IPS-20b (cell line): ENCODE data around the gene GPR162.

Experiments used
- H3K27ac ChIP-seq: one replicate; pipeline ENCODE4 v1.5.1; 2013; ENCODE audit warnings: low read length
- H3K27me3 ChIP-seq: 2 replicates; pipeline ENCODE4 v1.6.1; 2013; ENCODE audit warnings: mild to moderate bottlenecking, low read length, inconsistent platforms; ENCODE audit not compliant: insufficient read depth
- H3K36me3 ChIP-seq: 2 replicates; pipeline ENCODE4 v1.6.1; 2013; ENCODE audit warnings: low read depth, mild to moderate bottlenecking, inconsistent platforms, low read length, moderate library complexity; ENCODE audit not compliant: insufficient read depth
- H3K4me1 ChIP-seq: 2 replicates; pipeline ENCODE4 v1.6.1; 2013; ENCODE audit warnings: mild to moderate bottlenecking, control low read depth, inconsistent platforms, low read length, moderate library complexity; ENCODE audit not compliant: insufficient read depth
- H3K4me3 ChIP-seq: 2 replicates; pipeline ENCODE4 v1.5.1; 2013; ENCODE audit warnings: mild to moderate bottlenecking, low read length, inconsistent platforms
- H3K9ac ChIP-seq: 2 replicates; pipeline ENCODE4 v1.6.1; 2013; ENCODE audit warnings: low read depth, mild to moderate bottlenecking, inconsistent platforms, low read length, moderate library complexity
- H3K9me3 ChIP-seq: 2 replicates; pipeline ENCODE4 v1.6.1; 2013; ENCODE audit warnings: mild to moderate bottlenecking, low read depth, low read length, inconsistent platforms; ENCODE audit not compliant: insufficient read depth

The GPR162 gene

DNA sequence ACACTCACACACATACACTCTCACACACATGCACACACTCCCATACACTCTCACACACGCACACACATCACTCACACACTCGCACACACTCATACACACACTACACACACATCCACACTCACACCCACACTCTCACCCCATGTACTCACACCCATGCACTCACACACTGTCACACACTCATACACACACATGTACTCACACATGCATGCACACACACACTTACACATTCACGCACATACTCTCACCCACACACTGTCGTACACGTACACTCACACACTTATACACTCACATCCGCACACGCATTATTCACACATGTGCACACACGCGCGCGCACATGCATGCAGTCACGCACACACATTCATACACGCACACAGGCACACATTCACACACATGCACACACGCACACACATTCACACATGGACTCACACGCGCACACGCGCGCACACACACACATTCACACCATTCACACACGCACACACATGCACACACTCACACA, 3.9 kb upstream of the GPR162 start:
- Histone ChIP-seq H3K27ac (no peak overlapping the region), H3K9ac (no peak overlapping the region), H3K36me3 (no peaks in the 10 kb centered on the region), H3K4me1 (peaks cover 22% of the 10 kb centered on the region), H3K27me3 (peaks cover 23% of the 10 kb centered on the region), H3K4me3 (no peak overlapping the region; the same call in 1 of the 2 replicates), H3K9me3 (no peaks in the 10 kb centered on the region)

DNA sequence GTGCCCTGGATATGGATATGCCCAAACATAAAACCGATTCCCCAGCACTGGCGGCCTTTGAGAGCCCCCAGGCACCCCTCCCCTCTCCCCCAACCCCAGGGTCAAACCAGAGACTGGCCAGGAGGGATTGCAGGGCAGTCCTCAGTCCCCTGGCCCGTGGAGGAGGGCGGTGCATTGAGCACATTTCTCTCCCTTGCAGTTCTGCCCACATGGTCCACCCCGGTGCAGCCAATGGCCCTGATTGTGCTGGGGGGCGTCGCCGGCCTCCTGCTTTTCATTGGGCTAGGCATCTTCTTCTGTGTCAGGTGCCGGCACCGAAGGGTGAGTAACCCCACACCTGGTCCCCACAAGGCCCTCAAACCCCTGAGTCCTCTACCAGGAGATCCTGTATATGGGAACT, 3.4 kb upstream of the GPR162 start:
- H3K27me3 ChIP-seq: peaks cover 29% of the 10 kb centered on the region
- H3K27ac ChIP-seq: no peak overlapping the region
- no peaks in the 10 kb centered on the region for H3K36me3 ChIP-seq
- peak overlapping the region; percentile 53; the same call in 1 of the 2 replicates for H3K4me3 ChIP-seq
- peaks cover 27% of the 10 kb centered on the region for H3K4me1 ChIP-seq
- H3K9ac ChIP-seq: peak overlapping the region; percentile 63; the same call in 1 of the 2 replicates
- H3K9me3 ChIP-seq: no peaks in the 10 kb centered on the region

DNA sequence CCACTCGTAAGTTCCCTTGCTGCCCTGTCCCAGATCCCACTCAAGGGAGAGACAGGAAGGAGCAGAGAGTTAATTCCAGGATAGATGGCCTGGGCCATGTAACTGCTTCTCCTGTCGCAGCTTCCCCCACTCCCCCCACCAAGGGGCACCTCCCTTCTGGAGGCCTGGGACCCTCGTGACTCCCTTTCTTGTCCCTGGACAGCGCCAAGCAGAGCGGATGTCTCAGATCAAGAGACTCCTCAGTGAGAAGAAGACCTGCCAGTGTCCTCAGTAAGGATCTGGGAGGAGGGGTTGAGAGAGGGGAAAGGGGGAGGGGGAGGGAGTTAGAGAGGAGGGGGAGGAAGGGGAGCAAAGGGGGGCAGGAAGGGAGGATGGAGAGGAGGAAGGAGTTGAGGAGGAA, 3.0 kb upstream of the GPR162 start:
- Histone ChIP-seq H3K27me3 (peaks cover 33% of the 10 kb centered on the region), H3K4me3 (peak overlapping the region; percentile 53; the same call in 1 of the 2 replicates), H3K36me3 (no peaks in the 10 kb centered on the region), H3K9ac (peak overlapping the region; percentile 63; the same call in 1 of the 2 replicates), H3K4me1 (peaks cover 27% of the 10 kb centered on the region), H3K9me3 (no peaks in the 10 kb centered on the region), H3K27ac (no peak overlapping the region)

DNA sequence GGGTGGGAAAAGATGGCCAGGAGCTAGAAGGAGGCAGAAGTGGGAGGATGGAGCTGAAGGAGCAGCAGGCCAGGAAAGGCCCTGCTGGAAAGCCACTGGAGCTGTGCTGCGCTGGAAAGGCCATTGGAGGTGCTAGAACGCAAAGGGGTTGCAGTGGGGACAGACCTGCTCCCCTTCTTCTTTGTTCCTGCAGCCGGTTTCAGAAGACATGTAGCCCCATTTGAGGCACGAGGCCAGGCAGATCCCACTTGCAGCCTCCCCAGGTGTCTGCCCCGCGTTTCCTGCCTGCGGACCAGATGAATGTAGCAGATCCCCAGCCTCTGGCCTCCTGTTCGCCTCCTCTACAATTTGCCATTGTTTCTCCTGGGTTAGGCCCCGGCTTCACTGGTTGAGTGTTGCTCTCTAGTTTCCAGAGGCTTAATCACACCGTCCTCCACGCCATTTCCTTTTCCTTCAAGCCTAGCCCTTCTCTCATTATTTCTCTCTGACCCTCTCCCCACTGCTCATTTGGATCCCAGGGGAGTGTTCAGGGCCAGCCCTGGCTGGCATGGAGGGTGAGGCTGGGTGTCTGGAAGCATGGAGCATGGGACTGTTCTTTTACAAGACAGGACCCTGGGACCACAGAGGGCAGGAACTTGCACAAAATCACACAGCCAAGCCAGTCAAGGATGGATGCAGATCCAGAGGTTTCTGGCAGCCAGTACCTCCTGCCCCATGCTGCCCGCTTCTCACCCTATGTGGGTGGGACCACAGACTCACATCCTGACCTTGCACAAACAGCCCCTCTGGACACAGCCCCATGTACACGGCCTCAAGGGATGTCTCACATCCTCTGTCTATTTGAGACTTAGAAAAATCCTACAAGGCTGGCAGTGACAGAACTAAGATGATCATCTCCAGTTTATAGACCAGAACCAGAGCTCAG, 2.3 kb upstream of the GPR162 start:
- Histone ChIP-seq H3K9me3 (no peaks in the 10 kb centered on the region), H3K9ac (peak overlapping the region; percentile 1; the same call in 1 of the 2 replicates), H3K4me3 (peak overlapping the region; percentile 36; the same call in 1 of the 2 replicates), H3K4me1 (peaks cover 27% of the 10 kb centered on the region), H3K27ac (no peak overlapping the region), H3K36me3 (no peaks in the 10 kb centered on the region), H3K27me3 (peaks cover 38% of the 10 kb centered on the region)

DNA sequence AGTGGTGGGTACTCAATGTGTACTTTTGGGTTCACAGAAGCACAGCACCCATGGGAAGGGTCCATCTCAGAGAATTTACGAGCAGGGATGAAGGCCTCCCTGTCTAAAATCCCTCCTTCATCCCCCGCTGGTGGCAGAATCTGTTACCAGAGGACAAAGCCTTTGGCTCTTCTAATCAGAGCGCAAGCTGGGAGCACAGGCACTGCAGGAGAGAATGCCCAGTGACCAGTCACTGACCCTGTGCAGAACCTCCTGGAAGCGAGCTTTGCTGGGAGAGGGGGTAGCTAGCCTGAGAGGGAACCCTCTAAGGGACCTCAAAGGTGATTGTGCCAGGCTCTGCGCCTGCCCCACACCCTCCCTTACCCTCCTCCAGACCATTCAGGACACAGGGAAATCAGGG, 1.5 kb upstream of the GPR162 start:
- no peaks in the 10 kb centered on the region for H3K9me3 ChIP-seq
- no peak overlapping the region for H3K27ac ChIP-seq
- no peak overlapping the region for H3K9ac ChIP-seq
- no peak overlapping the region for H3K4me3 ChIP-seq
- H3K4me1 ChIP-seq: peaks cover 27% of the 10 kb centered on the region
- H3K36me3 ChIP-seq: no peaks in the 10 kb centered on the region
- peaks cover 41% of the 10 kb centered on the region for H3K27me3 ChIP-seq

DNA sequence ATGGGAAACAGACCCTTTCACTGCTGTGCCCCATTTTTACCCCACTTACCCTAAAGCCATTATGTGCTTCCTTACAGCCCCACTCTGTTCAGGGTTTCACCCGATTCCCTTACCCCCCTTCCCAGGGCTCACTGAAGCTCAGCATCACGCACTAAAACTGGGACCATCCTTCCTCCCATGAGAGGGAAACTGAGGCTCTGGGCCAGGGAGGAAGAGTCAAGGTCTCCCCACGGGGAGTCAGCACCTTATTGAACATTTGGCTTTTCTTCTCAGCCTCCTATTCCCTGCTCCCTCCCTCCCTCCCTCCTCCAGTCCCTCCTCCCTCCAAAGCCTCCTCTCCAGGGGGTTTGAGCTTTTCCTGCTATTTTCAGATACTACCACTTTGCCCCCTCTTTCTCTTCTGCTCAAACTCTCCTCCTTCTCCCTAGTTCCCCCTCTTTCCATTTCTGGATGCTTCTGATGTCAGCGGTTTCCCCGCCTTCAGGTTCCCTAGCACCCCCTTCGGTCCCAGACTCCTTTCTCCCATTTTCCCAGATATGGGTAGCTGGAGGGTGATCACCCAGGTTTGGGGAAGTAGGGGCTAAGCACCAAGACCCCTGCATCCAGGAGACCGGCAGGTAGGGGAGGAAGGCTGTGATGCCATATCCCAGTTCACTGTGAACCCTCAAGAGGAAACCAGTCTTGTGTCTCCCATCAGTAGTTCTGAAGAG, 960 bp downstream of the GPR162 start:
- H3K36me3 ChIP-seq: no peaks in the 10 kb centered on the region
- H3K9me3 ChIP-seq: no peaks in the 10 kb centered on the region
- H3K4me3 ChIP-seq: peak overlapping the region; percentile 79
- H3K27ac ChIP-seq: no peak overlapping the region
- H3K27me3 ChIP-seq: peaks cover 47% of the 10 kb centered on the region
- peak overlapping the region; percentile 73; the same call in 1 of the 2 replicates for H3K9ac ChIP-seq
- H3K4me1 ChIP-seq: peaks cover 34% of the 10 kb centered on the region

DNA sequence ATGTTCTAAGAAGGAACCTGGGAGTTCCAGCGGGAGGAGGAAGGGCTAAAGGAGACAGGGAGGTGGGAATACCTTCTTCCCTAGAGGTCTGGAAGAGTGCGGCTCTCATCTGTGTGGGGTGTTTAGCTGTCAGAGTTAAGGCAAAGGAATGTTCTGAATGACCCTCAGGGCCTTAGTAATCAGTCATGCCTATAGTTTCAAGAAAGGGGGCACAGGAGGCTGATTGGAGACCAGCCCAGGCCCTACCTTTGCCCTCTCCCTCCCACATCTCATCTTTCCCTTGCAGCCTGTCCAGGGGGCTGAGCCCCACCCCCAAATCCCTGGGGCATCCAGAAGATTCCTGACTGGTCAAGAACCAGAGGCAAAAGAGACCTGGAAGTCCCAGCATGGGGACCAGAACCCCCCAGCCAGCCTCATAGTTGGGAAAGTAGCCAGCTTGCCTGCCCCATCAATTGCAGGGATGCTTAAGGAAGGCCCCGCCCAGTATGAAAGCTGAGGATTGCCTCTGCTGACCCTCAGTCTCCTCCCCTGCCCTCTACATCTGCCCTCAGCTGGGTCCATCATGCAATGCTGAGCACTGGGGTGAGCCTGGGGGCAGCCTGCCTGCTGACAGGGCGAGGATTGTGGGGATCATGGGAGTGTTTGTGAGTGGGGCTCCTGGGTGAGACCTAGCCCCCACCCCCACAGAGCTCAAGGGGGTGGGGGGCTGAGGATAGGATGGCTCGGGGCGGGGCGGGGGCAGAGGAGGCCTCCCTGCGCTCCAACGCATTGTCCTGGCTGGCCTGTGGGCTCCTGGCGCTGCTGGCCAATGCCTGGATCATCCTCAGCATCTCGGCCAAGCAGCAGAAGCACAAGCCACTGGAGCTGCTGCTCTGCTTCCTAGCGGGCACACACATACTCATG, 1.8 kb downstream of the GPR162 start:
- Histone ChIP-seq H3K27me3 (peaks cover 47% of the 10 kb centered on the region), H3K9me3 (no peaks in the 10 kb centered on the region), H3K4me1 (peaks cover 34% of the 10 kb centered on the region), H3K4me3 (no peak overlapping the region), H3K36me3 (no peaks in the 10 kb centered on the region), H3K9ac (no peak overlapping the region), H3K27ac (no peak overlapping the region)

DNA sequence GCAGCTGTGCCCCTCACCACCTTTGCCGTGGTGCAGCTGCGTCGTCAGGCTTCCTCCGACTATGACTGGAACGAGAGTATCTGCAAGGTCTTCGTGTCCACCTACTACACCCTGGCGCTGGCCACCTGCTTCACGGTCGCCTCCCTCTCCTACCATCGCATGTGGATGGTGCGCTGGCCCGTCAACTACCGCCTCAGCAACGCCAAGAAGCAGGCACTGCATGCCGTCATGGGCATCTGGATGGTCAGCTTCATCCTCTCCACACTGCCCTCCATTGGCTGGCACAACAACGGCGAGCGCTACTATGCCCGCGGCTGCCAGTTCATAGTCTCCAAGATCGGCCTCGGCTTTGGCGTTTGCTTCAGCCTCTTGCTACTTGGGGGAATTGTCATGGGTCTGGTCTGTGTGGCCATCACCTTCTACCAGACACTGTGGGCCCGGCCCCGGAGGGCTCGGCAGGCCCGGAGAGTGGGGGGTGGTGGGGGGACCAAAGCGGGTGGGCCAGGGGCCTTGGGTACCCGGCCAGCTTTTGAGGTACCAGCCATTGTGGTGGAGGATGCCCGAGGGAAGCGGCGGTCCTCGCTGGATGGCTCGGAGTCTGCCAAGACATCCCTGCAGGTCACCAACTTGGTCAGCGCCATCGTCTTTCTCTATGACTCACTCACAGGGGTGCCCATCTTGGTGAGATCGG, 2.6 kb downstream of the GPR162 start:
- Histone ChIP-seq H3K27me3 (peaks cover 47% of the 10 kb centered on the region), H3K27ac (no peak overlapping the region), H3K9ac (no peak overlapping the region), H3K36me3 (no peaks in the 10 kb centered on the region), H3K9me3 (no peaks in the 10 kb centered on the region), H3K4me1 (peaks cover 31% of the 10 kb centered on the region), H3K4me3 (no peak overlapping the region)

DNA sequence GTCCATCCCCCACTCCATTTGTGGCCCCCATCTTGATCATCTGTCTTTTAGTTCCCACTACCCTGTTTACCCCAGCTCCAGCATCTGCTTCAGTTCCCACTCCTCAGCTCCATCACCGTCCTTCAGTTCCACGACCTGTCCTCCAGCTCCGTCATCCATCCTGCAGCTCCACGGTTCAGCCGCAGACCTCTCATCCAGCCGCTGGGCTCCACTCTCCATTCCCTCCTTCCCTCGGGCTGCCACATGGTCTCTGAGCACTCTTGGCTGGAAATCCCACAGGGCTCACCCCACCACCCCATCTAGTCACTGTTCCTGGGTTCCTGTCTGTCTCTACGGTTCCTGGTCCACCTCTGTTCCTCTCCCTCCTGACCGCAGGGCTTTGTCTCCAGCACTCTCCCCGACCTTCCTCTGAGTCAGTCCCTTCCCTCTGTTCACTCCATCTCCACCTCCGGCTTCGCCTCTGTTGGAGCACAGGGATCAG, 3.3 kb downstream of the GPR162 start:
- Histone ChIP-seq H3K27me3 (peaks cover 40% of the 10 kb centered on the region), H3K4me3 (peak overlapping the region; percentile 54; the same call in 1 of the 2 replicates), H3K27ac (no peak overlapping the region), H3K9me3 (no peaks in the 10 kb centered on the region), H3K4me1 (peaks cover 29% of the 10 kb centered on the region), H3K36me3 (0 out of 2 replicates have a peak, but pooled peaks cover under 1% of the 10 kb centered on the region), H3K9ac (no peak overlapping the region)

DNA sequence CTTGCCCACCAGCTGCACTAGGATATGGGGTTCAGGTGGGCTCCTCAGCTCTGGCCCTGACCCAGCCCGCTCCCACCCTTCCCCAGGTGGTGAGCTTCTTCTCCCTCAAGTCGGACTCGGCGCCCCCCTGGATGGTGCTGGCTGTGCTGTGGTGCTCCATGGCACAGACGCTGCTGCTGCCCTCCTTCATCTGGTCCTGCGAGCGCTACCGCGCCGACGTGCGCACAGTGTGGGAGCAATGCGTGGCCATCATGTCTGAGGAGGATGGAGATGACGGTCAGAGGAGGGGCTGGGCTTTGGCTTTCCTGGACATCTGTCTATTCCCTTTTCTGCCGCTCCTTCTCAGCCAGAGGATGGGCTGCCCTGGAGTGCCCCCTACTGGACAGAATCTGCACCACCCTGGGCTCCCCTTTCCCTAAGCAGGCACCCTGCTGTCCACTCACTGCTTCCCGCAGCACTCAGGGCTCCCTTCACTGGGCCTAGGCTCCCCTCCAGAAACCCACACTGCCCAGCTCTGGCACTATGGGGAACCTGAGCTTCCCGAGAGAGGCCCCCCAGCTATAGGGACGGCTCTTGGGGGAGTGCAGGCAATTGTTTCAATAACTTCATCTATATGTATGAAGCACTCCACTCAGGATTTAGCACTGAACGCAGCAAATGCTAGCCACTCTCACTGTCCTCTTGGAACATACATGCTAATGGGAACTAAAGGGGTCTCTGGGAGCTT, 3.9 kb downstream of the GPR162 start:
- Histone ChIP-seq H3K36me3 (peaks cover 7% of the 10 kb centered on the region), H3K27me3 (peaks cover 39% of the 10 kb centered on the region), H3K27ac (no peak overlapping the region), H3K4me3 (peak overlapping the region; percentile 54; the same call in 1 of the 2 replicates), H3K9me3 (no peaks in the 10 kb centered on the region), H3K9ac (no peak overlapping the region), H3K4me1 (peaks cover 28% of the 10 kb centered on the region)
